Spleen (tissue), 11 donors: Measurements from ENCODE around the gene SLC46A2. TPM values are rescaled to one million over a fixed set of nuclear protein-coding genes. Genes with fewer than 3 reads are reported as not detected.

Experiments
- DNase-seq: peaks from one replicate; pipeline ENCODE4 v3.0.0-alpha.2; 2020
- H3K27ac ChIP-seq, 8 donors: fragments of 200-600 bp; sonication (generic) in 7 of 8; 1 replicate in 4 of 8; 2 replicates in 4 of 8; pipeline versions ENCODE4 v1.5.0 to v1.8.0; 2016 to 2021; ENCODE audit warnings: inconsistent platforms in 4 of 8, mild to moderate bottlenecking in 4 of 8, moderate library complexity in 1 of 8
- H3K27me3 ChIP-seq, 7 donors: fragments of 200-600 bp; sonication (generic) in 6 of 7; replicated peaks in 1 of 7; 1 replicate in 4 of 7; 2 replicates in 3 of 7; pipeline versions ENCODE4 v1.5.0 to v1.8.0; 2016 to 2021; ENCODE audit warnings: inconsistent platforms in 3 of 7, mild to moderate bottlenecking in 1 of 7
- H3K36me3 ChIP-seq, 6 donors: fragments of 200-600 bp; sonication (generic) in 5 of 6; 1 replicate in 4 of 6; 2 replicates in 2 of 6; pipeline versions ENCODE4 v1.5.0 to v1.8.0; 2016 to 2021; ENCODE audit warnings: inconsistent platforms in 2 of 6
- H3K4me1 ChIP-seq, 6 donors: fragments of 200-600 bp; sonication (generic) in 5 of 6; 1 replicate in 3 of 6; 2 replicates in 3 of 6; pipeline versions ENCODE4 v1.5.0 to v1.8.0; 2016 to 2021; ENCODE audit warnings: inconsistent platforms in 3 of 6
- H3K4me3 ChIP-seq, 8 donors: fragments of 200-600 bp; sonication (generic) in 7 of 8; 1 replicate in 4 of 8; 2 replicates in 4 of 8; pipeline versions ENCODE4 v1.5.0 to v1.8.0; 2016 to 2021; ENCODE audit warnings: inconsistent platforms in 4 of 8, mild to moderate bottlenecking in 4 of 8, moderate library complexity in 2 of 8
- H3K9me3 ChIP-seq, 8 donors: fragments of 200-600 bp; sonication (generic) in 7 of 8; 1 replicate in 4 of 8; 2 replicates in 4 of 8; pipeline versions ENCODE4 v1.5.0 to v1.8.0; 2016 to 2021; ENCODE audit warnings: inconsistent platforms in 4 of 8
- CTCF ChIP-seq, 11 experiments: fragments of 200-600 bp in 7 of 11; fragments of 450-650 bp in 4 of 11; sonication (generic) in 4 of 11; IDR thresholded peaks in 8 of 11; conservative IDR thresholded peaks in 3 of 11; 1 replicate in 7 of 11; 2 replicates in 4 of 11; pipeline versions ENCODE4 v1.4.0 to v1.8.0; 2016 to 2021; ENCODE audit warnings: antibody characterized with exemption in 11 of 11, inconsistent platforms in 4 of 11, mild to moderate bottlenecking in 1 of 11
- POLR2A ChIP-seq, 3 donors: fragments of 450-650 bp; IDR thresholded peaks; one replicate each; pipeline ENCODE4 v1.5.1; 2017; ENCODE audit warnings: antibody characterized with exemption in 3 of 3, mild to moderate bottlenecking in 1 of 3
- POLR2AphosphoS5 ChIP-seq, 3 donors: sonication (generic); formaldehyde crosslinking; IDR thresholded peaks; one replicate each; pipeline ENCODE4 v1.5.1; 2017; ENCODE audit warnings: antibody characterized with exemption in 3 of 3
- WGBS, 5 donors: extraction: QIAGEN DNeasy Blood & Tissue Kit in 3 of 5; methylation state at CpG; one replicate each; pipeline versions ENCODE4 v1.1.5 to v1.1.7; 2013 to 2018; 5-methylcytosine and 5-hydroxymethylcytosine counted together
- intact Hi-C: fragments of 100-400 bp; cut with DNase I; formaldehyde crosslinking; loops from one replicate; pipeline ENCODE4 v1.15.0; 2023; ENCODE audit warnings: low total_unique reads
- polyA plus RNA-seq, 3 donors: library from polyadenylated mRNA; stranded (reverse); fragments of 200-250 nt; gene quantifications; one replicate each; pipeline ENCODE4 v1.2.1, GENCODE V29; 2013
- total RNA-seq, 7 donors: library from RNA; depleted of rRNA in 3 of 7; stranded (reverse); fragments of >200 nt in 3 of 7; fragmentation: NEBNext Ultra II Directional in 4 of 7; extraction: Animal tissue kit (Norgen Biotek cat#: 25700) in 4 of 7; gene quantifications; one replicate each; pipeline versions ENCODE4 v1.1.0 to v1.2.1, GENCODE V29; 2016 to 2021
- donor health status: healthy with polysubstance abuse.
- donor health status: DM: no; HTN: no; CAD: no; lungs with moderate emphysema.
- donor health status: DM: no; HTN: no; CAD: no.
- donor health status: Bipolar disorder and iron deficiency.
- donor health status: healthy.
- donor health status: DM: no; HTN: no; CAD: no.
- donor health status: DM: yes; HTN: yes; CAD: no.

Gene SLC46A2
- total and polyA plus RNA-seq, 10 donors = 0.20 to 5.8 (median 0.94) TPM

GRCh38 chr9:112864982-112865381 lies 25.7 kb downstream of the SLC46A2 start:
- H3K36me3 ChIP-seq = peaks cover 0 to 38% (median 13%) of the 10 kb centered on the region in 6 donors
- 95 to 98% (median 97%) methylated on average over 7 of the region's 7 CpGs for WGBS, 5 donors
- no peak for TF ChIP-seq CTCF (IDR thresholded peaks at IDR 0.05 in 8 of 11, conservative IDR thresholded peaks at IDR 0.05 in 3 of 11)
- H3K27me3 ChIP-seq = no peaks in the 10 kb centered on the region
- H3K4me1 ChIP-seq = peaks cover 11 to 73% (median 43%) of the 10 kb centered on the region in 6 donors
- H3K9me3 ChIP-seq = no peaks in the 10 kb centered on the region
- intact Hi-C loops = no loop called here
- H3K27ac ChIP-seq = no peak overlapping the region
- DNase-seq = no peak
- H3K4me3 ChIP-seq = no peak overlapping the region

GRCh38 chr9:112864403-112864802 lies 26.3 kb downstream of the SLC46A2 start:
- Histone ChIP-seq H3K27ac (peak overlapping the region in 6 of 8 donors; percentile 0 to 85 (median 67)), H3K9me3 (no peaks in the 10 kb centered on the region), H3K27me3 (no peaks in the 10 kb centered on the region), H3K36me3 (peaks cover 0 to 32% (median 11%) of the 10 kb centered on the region in 6 donors), H3K4me1 (peaks cover 11 to 79% (median 43%) of the 10 kb centered on the region in 6 donors), H3K4me3 (no peak overlapping the region)
- TF ChIP-seq POLR2A (IDR thresholded peaks at IDR 0.05) = no peak
- TF ChIP-seq CTCF (IDR thresholded peaks at IDR 0.05 in 8 of 11, conservative IDR thresholded peaks at IDR 0.05 in 3 of 11) = no peak
- WGBS, 5 donors = 46 to 86% (median 64%) methylated on average over 2 to 3 of the region's 3 CpGs
- DNase-seq = no peak
- intact Hi-C loops = no loop called here

GRCh38 chr9:112863746-112864145 lies 26.9 kb downstream of the SLC46A2 start:
- intact Hi-C loops = no loop called here
- DNase-seq = no peak
- no peak for TF ChIP-seq CTCF (IDR thresholded peaks at IDR 0.05 in 8 of 11, conservative IDR thresholded peaks at IDR 0.05 in 3 of 11)
- TF ChIP-seq POLR2AphosphoS5 (IDR thresholded peaks at IDR 0.05) = no peak
- TF ChIP-seq POLR2A (IDR thresholded peaks at IDR 0.05) = no peak
- no peaks in the 10 kb centered on the region for H3K9me3 ChIP-seq
- no peaks in the 10 kb centered on the region for H3K27me3 ChIP-seq
- H3K4me1 ChIP-seq = peaks cover 11 to 80% (median 45%) of the 10 kb centered on the region in 6 donors
- H3K4me3 ChIP-seq = peak overlapping the region in 1 of 8 donors; percentile 1
- H3K27ac ChIP-seq = peak overlapping the region in 7 of 8 donors; percentile 0 to 85 (median 55)
- H3K36me3 ChIP-seq = peaks cover 0 to 25% (median 5%) of the 10 kb centered on the region in 6 donors
- WGBS, 5 donors = 50 to 58% (median 56%) methylated on average over 2 of the region's 2 CpGs

GRCh38 chr9:112863214-112863613 lies 27.5 kb downstream of the SLC46A2 start:
- no peaks in the 10 kb centered on the region for H3K27me3 ChIP-seq
- H3K4me3 ChIP-seq = peak overlapping the region in 1 of 8 donors; percentile 8
- H3K4me1 ChIP-seq = peaks cover 11 to 82% (median 50%) of the 10 kb centered on the region in 6 donors
- WGBS, 5 donors = 7 to 23% (median 11%) methylated on average over 4 of the region's 4 CpGs
- H3K9me3 ChIP-seq = no peaks in the 10 kb centered on the region
- H3K27ac ChIP-seq = peak overlapping the region in 7 of 8 donors; percentile 0 to 85 (median 55)
- TF ChIP-seq POLR2A (IDR thresholded peaks at IDR 0.05) = no peak
- TF ChIP-seq POLR2AphosphoS5 (IDR thresholded peaks at IDR 0.05) = peak in 1 of 3 donors; percentile 9
- TF ChIP-seq CTCF (IDR thresholded peaks at IDR 0.05 in 8 of 11, conservative IDR thresholded peaks at IDR 0.05 in 3 of 11) = no peak
- H3K36me3 ChIP-seq = peaks cover 0 to 20% (median under 1%) of the 10 kb centered on the region in 6 donors
- intact Hi-C loops = no loop called here
- DNase-seq = peak; percentile 80
